Small intestine (tissue), 7 donors: ENCODE results near the gene COX17. TPM values are rescaled to one million over a fixed set of nuclear protein-coding genes. Genes with fewer than 3 reads are reported as not detected.
"Not testable (repeated sequence)": the region's sequence is repeated elsewhere in the genome, so short reads cannot be mapped to it uniquely, and the experiment has no call there.

Source experiments
- DNase-seq, 2 donors: peaks; one replicate each; pipeline versions ENCODE4 v3.0.0 to v3.0.0-alpha.2; 2013
- FAIRE-seq: peaks from 2 replicates; lab custom pipeline; 2012; peaks lifted over from hg19 to GRCh38; lab: Jason Lieb, UNC
- H3K27ac ChIP-seq, 3 donors: one replicate each; pipeline ENCODE4 v1.5.1; 2013; ENCODE audit warnings: low read length in 2 of 3, mild to moderate bottlenecking in 2 of 3, control low read depth in 1 of 3, inconsistent platforms in 1 of 3, low read depth in 1 of 3, moderate library complexity in 1 of 3
- H3K27me3 ChIP-seq, 3 donors: one replicate each; pipeline ENCODE4 v1.6.1; 2013; ENCODE audit warnings: low read length in 3 of 3, inconsistent platforms in 1 of 3; ENCODE audit not compliant: control insufficient read depth in 3 of 3, insufficient read depth in 3 of 3
- H3K36me3 ChIP-seq, 3 donors: one replicate each; pipeline ENCODE4 v1.6.1; 2013; ENCODE audit warnings: low read length in 3 of 3, inconsistent platforms in 1 of 3, low read depth in 1 of 3, mild to moderate bottlenecking in 1 of 3, moderate library complexity in 1 of 3; ENCODE audit not compliant: control insufficient read depth in 3 of 3, insufficient read depth in 2 of 3
- H3K4me1 ChIP-seq, 3 donors: one replicate each; pipeline ENCODE4 v1.6.1; 2013; ENCODE audit warnings: low read length in 2 of 3, inconsistent platforms in 1 of 3, low read depth in 1 of 3, mild to moderate bottlenecking in 1 of 3, moderate library complexity in 1 of 3; ENCODE audit not compliant: control insufficient read depth in 3 of 3, insufficient read depth in 2 of 3
- H3K4me3 ChIP-seq, 3 donors: one replicate each; pipeline ENCODE4 v1.5.1; 2013; ENCODE audit warnings: low read length in 3 of 3, control low read depth in 1 of 3, inconsistent platforms in 1 of 3, low read depth in 1 of 3, mild to moderate bottlenecking in 1 of 3, moderate library complexity in 1 of 3
- H3K9me3 ChIP-seq, 2 donors: one replicate each; pipeline ENCODE4 v1.6.1; 2013; ENCODE audit warnings: low read depth in 1 of 2, low read length in 1 of 2; ENCODE audit not compliant: control insufficient read depth in 2 of 2, insufficient read depth in 1 of 2
- WGBS, 3 donors: extraction: QIAGEN DNeasy Blood & Tissue Kit; methylation state at CpG; one replicate each; pipeline ENCODE4 v1.1.7; 2013; 5-methylcytosine and 5-hydroxymethylcytosine counted together
- polyA plus RNA-seq, 4 donors: library from polyadenylated mRNA; stranded (reverse) in 3 of 4; unstranded in 1 of 4; fragments of 200-250 nt in 3 of 4; fragments of 120-200 nt in 1 of 4; gene quantifications; one replicate each; pipeline versions ENCODE4 v1.2.1 to v1.2.3, GENCODE V29; 2013
- donor health status: healthy with polysubstance abuse.
- donor health status: control.
- donor health status: control.
- donor health status: Bipolar disorder and iron deficiency.
- donor health status: healthy.

Gene COX17
- polyA plus RNA-seq, 4 donors: 65.8 to 313 (median 161) TPM

GRCh38 chr3:119681279-119681678 is 4.1 kb upstream of the COX17 start:
- DNase-seq: peak; percentile 24 to 32
- no peak overlapping the region for H3K27ac ChIP-seq
- no peaks in the 10 kb centered on the region for H3K36me3 ChIP-seq
- no peak overlapping the region for H3K4me3 ChIP-seq
- 54 to 62% (median 62%) methylated on average over 1 of the region's 1 CpG for WGBS, 3 donors
- H3K9me3 ChIP-seq: no peaks in the 10 kb centered on the region
- FAIRE-seq: no peak
- H3K27me3 ChIP-seq: no peaks in the 10 kb centered on the region
- H3K4me1 ChIP-seq: peaks cover 0 to 6% (median 0%) of the 10 kb centered on the region in 3 donors

DNA sequence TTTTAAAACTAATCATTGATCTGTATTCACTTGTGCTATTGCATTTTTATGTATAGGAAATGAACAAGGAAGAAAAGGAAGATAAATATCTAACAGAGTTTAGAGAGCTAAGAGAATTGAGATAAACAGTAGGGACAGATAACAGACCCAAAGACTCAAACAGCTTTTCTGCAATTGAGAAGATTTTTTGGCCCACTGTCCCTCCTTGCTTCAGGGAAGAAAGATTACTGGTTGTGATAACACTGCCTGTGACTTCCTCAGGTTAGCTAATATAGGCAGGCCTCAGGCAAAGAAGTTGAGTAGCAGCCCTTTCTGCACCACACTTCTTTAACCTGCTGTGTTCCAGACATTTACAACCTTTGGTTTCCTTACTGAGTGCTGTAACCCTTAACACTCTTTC is 2.7 kb upstream of the COX17 start:
- Histone ChIP-seq H3K4me1 (peaks cover 0 to 14% (median 7%) of the 10 kb centered on the region in 3 donors), H3K27ac (no peak overlapping the region), H3K4me3 (no peak overlapping the region), H3K36me3 (no peaks in the 10 kb centered on the region), H3K27me3 (no peaks in the 10 kb centered on the region), H3K9me3 (no peaks in the 10 kb centered on the region)
- DNase-seq (no peak), FAIRE-seq (no peak)

- not testable (repeated sequence) for H3K27me3 ChIP-seq, H3K4me3 ChIP-seq, H3K27ac ChIP-seq, FAIRE-seq, H3K9me3 ChIP-seq, DNase-seq
- 93 to 97% (median 96%) methylated on average over 10 of the region's 10 CpGs for WGBS, 3 donors
- H3K36me3 ChIP-seq: peaks cover 0 to 11% (median 5%) of the 10 kb centered on the region in 3 donors
- H3K4me1 ChIP-seq: peaks cover 0 to 16% (median 7%) of the 10 kb centered on the region in 3 donors
Measured at GRCh38 chr3:119678209-119678608, 1.0 kb upstream of the COX17 start.

GRCh38 chr3:119677641-119677934 is 382 bp upstream of the COX17 start:
- peak overlapping the region in 2 of 3 donors; percentile 61 to 73 for H3K4me3 ChIP-seq
- no peak for DNase-seq
- H3K9me3 ChIP-seq: no peaks in the 10 kb centered on the region
- peaks cover 0 to 21% (median 7%) of the 10 kb centered on the region in 3 donors for H3K4me1 ChIP-seq
- 4 to 7% (median 5%) methylated on average over 6 of the region's 6 CpGs for WGBS, 3 donors
- FAIRE-seq: no peak
- no peaks in the 10 kb centered on the region for H3K27me3 ChIP-seq
- H3K36me3 ChIP-seq: peaks cover 0 to 11% (median 5%) of the 10 kb centered on the region in 3 donors
- H3K27ac ChIP-seq: peak overlapping the region; percentile 82 to 94 (median 92)

DNA sequence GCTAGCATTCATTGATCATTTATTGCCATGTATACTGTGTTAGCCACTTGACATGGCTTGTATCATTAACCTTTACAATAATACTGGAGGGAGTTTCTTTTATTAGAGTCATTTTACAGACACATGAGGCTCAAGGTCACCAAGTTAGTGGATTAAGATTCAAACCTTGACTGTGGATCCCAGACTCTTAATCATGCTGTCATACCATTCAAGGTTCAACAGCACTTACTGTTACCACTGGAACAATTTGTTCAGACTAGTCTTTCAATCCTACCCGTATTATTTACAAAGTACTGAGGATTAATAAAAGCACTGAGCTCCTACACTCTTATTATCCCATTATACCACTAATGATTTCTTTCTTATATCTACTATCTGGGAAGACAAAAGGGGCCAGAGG is 1.2 kb downstream of the COX17 start:
- H3K4me3 ChIP-seq: peak overlapping the region in 2 of 3 donors; percentile 61 to 73
- 31 to 56% (median 36%) methylated on average over 1 of the region's 1 CpG for WGBS, 3 donors

GRCh38 chr3:119675188-119675874 is 1.9 kb downstream of the COX17 start:
- DNase-seq (no peak), FAIRE-seq (no peak)
- no peaks in the 10 kb centered on the region for H3K27me3 ChIP-seq
- no peak overlapping the region for H3K27ac ChIP-seq
- H3K4me3 ChIP-seq: no peak overlapping the region
- peaks cover 0 to 11% (median 7%) of the 10 kb centered on the region in 3 donors for H3K36me3 ChIP-seq
- WGBS, 3 donors: 80 to 84% (median 81%) methylated on average over 5 of the region's 5 CpGs
- H3K9me3 ChIP-seq: no peaks in the 10 kb centered on the region
- peaks cover 0 to 21% (median 7%) of the 10 kb centered on the region in 3 donors for H3K4me1 ChIP-seq

More for the DNA sequence above, 1.2 kb downstream of the COX17 start:
- H3K4me1 ChIP-seq: peaks cover 0 to 21% (median 7%) of the 10 kb centered on the region in 3 donors
- FAIRE-seq: no peak
- H3K9me3 ChIP-seq: no peaks in the 10 kb centered on the region
- H3K27me3 ChIP-seq: no peaks in the 10 kb centered on the region
- DNase-seq: peak; percentile 26 to 59
- H3K36me3 ChIP-seq: peaks cover 0 to 11% (median 6%) of the 10 kb centered on the region in 3 donors
- H3K27ac ChIP-seq: peak overlapping the region; percentile 71 to 92 (median 82)

- Histone ChIP-seq H3K27ac (no peak overlapping the region), H3K36me3 (peaks cover 2 to 11% (median 7%) of the 10 kb centered on the region in 3 donors), H3K4me3 (no peak overlapping the region), H3K4me1 (peaks cover 0 to 21% (median 7%) of the 10 kb centered on the region in 3 donors), H3K27me3 (no peaks in the 10 kb centered on the region), H3K9me3 (no peaks in the 10 kb centered on the region)
- 88 to 95% (median 94%) methylated on average over 17 to 18 of the region's 18 CpGs for WGBS, 3 donors
- DNase-seq: no peak
- FAIRE-seq: no peak
Measured at GRCh38 chr3:119673875-119674274, 3.3 kb downstream of the COX17 start.

DNA sequence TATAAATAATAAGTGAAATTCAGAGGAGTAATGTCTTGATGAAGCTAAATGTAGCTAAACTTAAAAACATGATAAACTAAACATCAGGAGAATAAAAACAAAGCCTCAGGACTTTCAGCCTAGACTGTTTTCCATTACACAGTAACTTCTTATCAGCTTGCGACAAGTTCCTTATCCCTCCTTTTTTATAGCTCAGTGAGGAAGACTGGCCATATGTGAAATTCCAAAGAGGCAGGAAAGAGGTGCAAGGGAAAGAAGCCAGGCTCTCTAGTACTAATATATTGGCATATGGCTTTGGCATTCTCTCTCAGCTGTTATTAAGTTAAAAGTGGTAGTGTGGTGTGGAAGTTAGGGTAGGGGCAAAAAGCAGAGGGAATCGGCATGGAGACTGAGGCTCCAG is 4.4 kb downstream of the COX17 start:
- WGBS, 3 donors: 58 to 80% (median 69%) methylated on average over 2 of the region's 2 CpGs
- no peaks in the 10 kb centered on the region for H3K9me3 ChIP-seq
- peak; percentile 49 to 58 for DNase-seq
- H3K36me3 ChIP-seq: peaks cover 2 to 11% (median 7%) of the 10 kb centered on the region in 3 donors
- H3K4me3 ChIP-seq: no peak overlapping the region
- H3K4me1 ChIP-seq: peaks cover 0 to 19% (median 7%) of the 10 kb centered on the region in 3 donors
- H3K27ac ChIP-seq: peak overlapping the region in 1 of 3 donors; percentile 75
- no peaks in the 10 kb centered on the region for H3K27me3 ChIP-seq
- FAIRE-seq: no peak
